HEK293 (cell line): ENCODE measurements around the gene SNX7.

Experiments
- GLIS2 ChIP-seq: fragments of 450-650 bp; formaldehyde crosslinking; IDR thresholded peaks from 2 replicates; pipeline ENCODE4 v1.5.1; 2016; ENCODE audit warnings: missing biosample characterization, missing genetic modification characterization
- HOXD13 ChIP-seq: sonication (generic); formaldehyde crosslinking; IDR thresholded peaks from 2 replicates; pipeline ENCODE4 v1.8.0; 2022; ENCODE audit warnings: missing genetic modification reagents, borderline replicate concordance
- IKZF3 ChIP-seq: fragments of 450-650 bp; IDR thresholded peaks from 2 replicates; pipeline ENCODE4 v1.5.0; 2018; ENCODE audit warnings: missing biosample characterization, mild to moderate bottlenecking, missing genetic modification characterization, moderate library complexity
- PRDM1 ChIP-seq: fragments of 450-650 bp; formaldehyde crosslinking; IDR thresholded peaks from 2 replicates; pipeline ENCODE4; 2016; ENCODE audit warnings: missing biosample characterization, missing genetic modification characterization
- ZBTB44 ChIP-seq: fragments of 450-650 bp; IDR thresholded peaks from 2 replicates; pipeline ENCODE4 v1.5.1; 2018; ENCODE audit warnings: missing biosample characterization, mild to moderate bottlenecking, missing genetic modification characterization
- ZBTB7A ChIP-seq: fragments of 450-650 bp; formaldehyde crosslinking; IDR thresholded peaks from 2 replicates; pipeline ENCODE4 v1.5.1; 2016; ENCODE audit warnings: low read depth, missing biosample characterization, missing genetic modification characterization
- ZBTB8A ChIP-seq: fragments of 450-650 bp; formaldehyde crosslinking; IDR thresholded peaks from 2 replicates; pipeline ENCODE4 v1.5.1; 2016; ENCODE audit warnings: missing biosample characterization, missing genetic modification characterization
- ZNF155 ChIP-seq: fragments of 450-650 bp; formaldehyde crosslinking; IDR thresholded peaks from 2 replicates; pipeline ENCODE4 v1.5.1; 2016; ENCODE audit warnings: missing biosample characterization, missing genetic modification characterization
- ZNF211 ChIP-seq: fragments of 450-650 bp; formaldehyde crosslinking; IDR thresholded peaks from 2 replicates; pipeline ENCODE4 v1.5.1; 2016; ENCODE audit warnings: low read depth, missing biosample characterization, missing genetic modification characterization
- ZNF223 ChIP-seq: fragments of 450-650 bp; formaldehyde crosslinking; IDR thresholded peaks from 2 replicates; pipeline ENCODE4 v1.5.1; 2016; ENCODE audit warnings: missing biosample characterization, missing genetic modification characterization
- ZNF274 ChIP-seq, 2 experiments: fragments of 200-500 bp in 1 of 2; fragments of 450-650 bp in 1 of 2; sonication (Bioruptor generic) in 1 of 2; formaldehyde crosslinking in 1 of 2; IDR thresholded peaks; 2 replicates each; pipeline versions ENCODE4 v1.5.1 to v1.6.1; 2014 to 2016; ENCODE audit warnings: borderline replicate concordance in 1 of 2, inconsistent platforms in 1 of 2, low read length in 1 of 2, missing biosample characterization in 1 of 2, missing genetic modification characterization in 1 of 2
- ZNF280D ChIP-seq: fragments of 450-650 bp; formaldehyde crosslinking; IDR thresholded peaks from 2 replicates; pipeline ENCODE4 v1.5.1; 2016; ENCODE audit warnings: missing biosample characterization, missing genetic modification characterization
- ZNF302 ChIP-seq: fragments of 450-650 bp; formaldehyde crosslinking; IDR thresholded peaks from 2 replicates; pipeline ENCODE4 v1.5.1; 2016; ENCODE audit warnings: missing biosample characterization, missing genetic modification characterization, low read depth
- ZNF350 ChIP-seq: fragments of 450-650 bp; formaldehyde crosslinking; IDR thresholded peaks from 2 replicates; pipeline ENCODE4 v1.5.0; 2017; ENCODE audit warnings: missing biosample characterization, mild to moderate bottlenecking, missing genetic modification characterization
- ZNF404 ChIP-seq: fragments of 450-650 bp; formaldehyde crosslinking; IDR thresholded peaks from 2 replicates; pipeline ENCODE4 v1.5.1; 2017; ENCODE audit warnings: missing biosample characterization, missing genetic modification characterization
- ZNF423 ChIP-seq: fragments of 450-650 bp; formaldehyde crosslinking; IDR thresholded peaks from 2 replicates; pipeline ENCODE4 v1.5.1; 2016; ENCODE audit warnings: missing biosample characterization, missing genetic modification characterization
- ZNF521 ChIP-seq: fragments of 450-650 bp; formaldehyde crosslinking; IDR thresholded peaks from 2 replicates; pipeline ENCODE4 v1.5.1; 2017; ENCODE audit warnings: missing biosample characterization, mild to moderate bottlenecking, missing genetic modification characterization
- ZNF560 ChIP-seq: fragments of 450-650 bp; formaldehyde crosslinking; IDR thresholded peaks from 2 replicates; pipeline ENCODE4 v1.5.1; 2017; ENCODE audit warnings: missing biosample characterization, missing genetic modification characterization, borderline replicate concordance
- ZNF596 ChIP-seq: fragments of 450-650 bp; IDR thresholded peaks from 2 replicates; pipeline ENCODE4 v1.5.0; 2018; ENCODE audit warnings: missing biosample characterization, mild to moderate bottlenecking, missing genetic modification characterization, moderate library complexity
- ZNF692 ChIP-seq: fragments of 450-650 bp; formaldehyde crosslinking; IDR thresholded peaks from 2 replicates; pipeline ENCODE4 v1.5.1; 2016; ENCODE audit warnings: missing biosample characterization, missing genetic modification characterization
- ZNF777 ChIP-seq: fragments of 450-650 bp; formaldehyde crosslinking; IDR thresholded peaks from 2 replicates; pipeline ENCODE4 v1.5.1; 2017; ENCODE audit warnings: missing biosample characterization, missing genetic modification characterization, borderline replicate concordance
- ZXDB ChIP-seq: fragments of 450-650 bp; formaldehyde crosslinking; IDR thresholded peaks from 2 replicates; pipeline ENCODE4 v1.5.1; 2016; ENCODE audit warnings: missing biosample characterization, missing genetic modification characterization
- TF ChIP-seq, protein P1 (sequence below): fragments of 450-650 bp; formaldehyde crosslinking; IDR thresholded peaks from 2 replicates; pipeline ENCODE4 v1.5.1; 2016; ENCODE audit warnings: missing biosample characterization, missing genetic modification characterization
- TF ChIP-seq, protein P2 (sequence below): fragments of 450-650 bp; formaldehyde crosslinking; IDR thresholded peaks from 2 replicates; pipeline ENCODE4 v1.5.1; 2016; ENCODE audit warnings: missing biosample characterization, missing genetic modification characterization
- TF ChIP-seq, protein P3 (sequence below): fragments of 450-650 bp; formaldehyde crosslinking; IDR thresholded peaks from 2 replicates; pipeline ENCODE4 v1.5.1; 2016; ENCODE audit warnings: missing biosample characterization, missing genetic modification characterization
- TF ChIP-seq, protein P4 (sequence below): fragments of 450-650 bp; formaldehyde crosslinking; IDR thresholded peaks from 2 replicates; pipeline ENCODE4 v1.5.1; 2016; ENCODE audit warnings: missing biosample characterization, missing genetic modification characterization

The SNX7 gene

DNA sequence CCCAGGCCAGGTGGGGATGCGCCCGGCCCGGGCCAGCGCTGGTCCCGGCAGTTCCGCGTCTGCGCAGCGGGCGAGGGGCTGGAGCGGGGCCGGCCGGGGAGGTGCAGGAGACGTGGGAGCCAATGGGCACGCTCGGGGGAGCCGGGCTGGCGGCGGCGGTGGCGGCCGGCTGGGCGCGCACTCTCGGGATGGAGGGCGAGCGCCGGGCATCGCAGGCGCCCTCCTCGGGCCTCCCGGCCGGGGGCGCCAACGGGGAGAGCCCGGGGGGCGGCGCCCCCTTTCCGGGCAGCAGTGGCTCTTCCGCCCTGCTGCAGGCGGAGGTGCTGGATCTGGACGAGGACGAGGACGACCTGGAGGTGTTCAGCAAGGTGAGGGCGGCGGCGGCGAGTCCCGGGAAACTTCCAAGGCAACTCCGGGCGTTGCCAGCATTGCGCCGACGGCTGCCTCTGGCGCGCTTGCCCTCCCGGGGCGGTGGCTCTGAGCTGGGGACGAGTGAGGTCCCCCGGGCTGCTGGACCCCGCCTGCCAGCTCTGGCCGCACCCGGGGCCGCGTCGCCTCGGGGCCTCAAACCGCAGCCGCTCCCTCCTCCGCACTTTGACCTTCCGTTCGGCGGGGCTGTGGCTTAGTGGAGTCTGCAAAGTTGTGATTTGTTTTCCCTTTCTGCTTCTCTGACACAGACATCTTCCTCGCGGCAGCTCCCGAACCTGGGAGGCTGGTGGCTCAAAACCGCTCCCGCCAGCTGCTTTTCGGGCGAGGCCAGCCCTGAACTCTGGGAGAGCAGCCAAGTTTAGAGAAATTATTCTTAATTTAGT lies at the start of gene SNX7 (continued):
- TF ChIP-seq ZNF692 (tag by site-specific recombination) (peak; percentile 45; the same call in 1 of the 2 replicates), ZNF274 (IDR thresholded peaks at IDR 0.05; ENCODE audit: low read length) (no peak), ZNF274 (tag by site-specific recombination; IDR thresholded peaks at IDR 0.05; ENCODE audit: borderline replicate concordance) (no peak), ZNF155 (tag by site-specific recombination) (no peak), ZBTB44 (no peak), HOXD13 (no peak), ZBTB7A (tag by site-specific recombination) (no peak), ZNF777 (peak; percentile 62; the same call in 1 of the 2 replicates), ZBTB8A (tag by site-specific recombination) (peak; percentile 98), ZNF211 (no peak), ZNF223 (tag by site-specific recombination) (no peak), ZNF423 (tag by site-specific recombination) (peak; percentile 64), GLIS2 (tag by site-specific recombination) (peak; percentile 91), ZNF404 (tag by site-specific recombination) (no peak), ZXDB (tag by site-specific recombination) (peak; percentile 50), ZNF521 (tag by site-specific recombination) (no peak), ZNF560 (tag by site-specific recombination) (no peak), IKZF3 (tag by site-specific recombination) (peak; percentile 40; the same call in 1 of the 2 replicates), ZNF596 (tag by site-specific recombination) (0 out of 2 replicates have a peak, but pooled peaks have one; percentile 7), ZNF280D (tag by site-specific recombination) (no peak), ZNF302 (tag by site-specific recombination) (no peak), PRDM1 (tag by site-specific recombination) (peak; percentile 42; the same call in 1 of the 2 replicates), ZNF350 (tag by site-specific recombination) (no peak)
- TF ChIP-seq, protein P1, sequence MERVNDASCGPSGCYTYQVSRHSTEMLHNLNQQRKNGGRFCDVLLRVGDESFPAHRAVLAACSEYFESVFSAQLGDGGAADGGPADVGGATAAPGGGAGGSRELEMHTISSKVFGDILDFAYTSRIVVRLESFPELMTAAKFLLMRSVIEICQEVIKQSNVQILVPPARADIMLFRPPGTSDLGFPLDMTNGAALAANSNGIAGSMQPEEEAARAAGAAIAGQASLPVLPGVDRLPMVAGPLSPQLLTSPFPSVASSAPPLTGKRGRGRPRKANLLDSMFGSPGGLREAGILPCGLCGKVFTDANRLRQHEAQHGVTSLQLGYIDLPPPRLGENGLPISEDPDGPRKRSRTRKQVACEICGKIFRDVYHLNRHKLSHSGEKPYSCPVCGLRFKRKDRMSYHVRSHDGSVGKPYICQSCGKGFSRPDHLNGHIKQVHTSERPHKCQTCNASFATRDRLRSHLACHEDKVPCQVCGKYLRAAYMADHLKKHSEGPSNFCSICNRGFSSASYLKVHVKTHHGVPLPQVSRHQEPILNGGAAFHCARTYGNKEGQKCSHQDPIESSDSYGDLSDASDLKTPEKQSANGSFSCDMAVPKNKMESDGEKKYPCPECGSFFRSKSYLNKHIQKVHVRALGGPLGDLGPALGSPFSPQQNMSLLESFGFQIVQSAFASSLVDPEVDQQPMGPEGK (tag by site-specific recombination) = peak; percentile 71
- TF ChIP-seq, protein P2, sequence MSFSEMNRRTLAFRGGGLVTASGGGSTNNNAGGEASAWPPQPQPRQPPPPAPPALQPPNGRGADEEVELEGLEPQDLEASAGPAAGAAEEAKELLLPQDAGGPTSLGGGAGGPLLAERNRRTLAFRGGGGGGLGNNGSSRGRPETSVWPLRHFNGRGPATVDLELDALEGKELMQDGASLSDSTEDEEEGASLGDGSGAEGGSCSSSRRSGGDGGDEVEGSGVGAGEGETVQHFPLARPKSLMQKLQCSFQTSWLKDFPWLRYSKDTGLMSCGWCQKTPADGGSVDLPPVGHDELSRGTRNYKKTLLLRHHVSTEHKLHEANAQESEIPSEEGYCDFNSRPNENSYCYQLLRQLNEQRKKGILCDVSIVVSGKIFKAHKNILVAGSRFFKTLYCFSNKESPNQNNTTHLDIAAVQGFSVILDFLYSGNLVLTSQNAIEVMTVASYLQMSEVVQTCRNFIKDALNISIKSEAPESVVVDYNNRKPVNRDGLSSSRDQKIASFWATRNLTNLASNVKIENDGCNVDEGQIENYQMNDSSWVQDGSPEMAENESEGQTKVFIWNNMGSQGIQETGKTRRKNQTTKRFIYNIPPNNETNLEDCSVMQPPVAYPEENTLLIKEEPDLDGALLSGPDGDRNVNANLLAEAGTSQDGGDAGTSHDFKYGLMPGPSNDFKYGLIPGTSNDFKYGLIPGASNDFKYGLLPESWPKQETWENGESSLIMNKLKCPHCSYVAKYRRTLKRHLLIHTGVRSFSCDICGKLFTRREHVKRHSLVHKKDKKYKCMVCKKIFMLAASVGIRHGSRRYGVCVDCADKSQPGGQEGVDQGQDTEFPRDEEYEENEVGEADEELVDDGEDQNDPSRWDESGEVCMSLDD (tag by site-specific recombination) = peak; percentile 61; the same call in 1 of the 2 replicates
- TF ChIP-seq, protein P3, sequence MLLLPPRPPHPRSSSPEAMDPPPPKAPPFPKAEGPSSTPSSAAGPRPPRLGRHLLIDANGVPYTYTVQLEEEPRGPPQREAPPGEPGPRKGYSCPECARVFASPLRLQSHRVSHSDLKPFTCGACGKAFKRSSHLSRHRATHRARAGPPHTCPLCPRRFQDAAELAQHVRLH (tag by site-specific recombination) = no peak
- TF ChIP-seq, protein P4, sequence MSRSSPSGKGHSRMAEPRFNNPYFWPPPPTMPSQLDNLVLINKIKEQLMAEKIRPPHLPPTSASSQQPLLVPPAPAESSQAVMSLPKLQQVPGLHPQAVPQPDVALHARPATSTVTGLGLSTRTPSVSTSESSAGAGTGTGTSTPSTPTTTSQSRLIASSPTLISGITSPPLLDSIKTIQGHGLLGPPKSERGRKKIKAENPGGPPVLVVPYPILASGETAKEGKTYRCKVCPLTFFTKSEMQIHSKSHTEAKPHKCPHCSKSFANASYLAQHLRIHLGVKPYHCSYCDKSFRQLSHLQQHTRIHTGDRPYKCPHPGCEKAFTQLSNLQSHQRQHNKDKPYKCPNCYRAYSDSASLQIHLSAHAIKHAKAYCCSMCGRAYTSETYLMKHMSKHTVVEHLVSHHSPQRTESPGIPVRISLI = no peak
